ENCODE results near the gene WNT2B.

The WNT2B gene

DNA sequence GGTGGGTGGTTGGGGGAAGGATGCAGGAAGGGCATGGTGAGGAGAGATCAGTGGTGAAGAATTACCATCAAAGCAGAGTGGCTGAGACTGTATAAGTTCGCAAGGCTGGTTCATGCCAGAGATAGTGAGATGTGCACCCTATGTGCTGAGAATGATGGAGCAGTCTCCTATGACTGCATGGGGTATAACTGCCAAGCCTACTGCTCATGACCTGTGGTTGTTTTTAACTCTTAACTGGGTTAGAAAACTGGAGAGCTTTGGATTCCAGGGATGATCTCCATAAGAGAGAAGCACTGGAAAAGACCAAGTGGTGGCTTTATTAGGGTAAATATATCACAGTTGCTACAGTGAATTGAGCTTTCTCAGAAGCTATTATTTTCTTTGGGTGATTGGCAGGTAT is 16.2 kb downstream of the WNT2B start:
- TF ChIP-seq FOXM1 (IDR thresholded peaks at IDR 0.05; ENCODE audit: borderline replicate concordance, low read depth) (no peak), EP300 (IDR thresholded peaks at IDR 0.05; ENCODE audit: borderline replicate concordance) (no peak), CEBPB (IDR thresholded peaks at IDR 0.05) (no peak), NFIC (IDR thresholded peaks at IDR 0.05) (no peak)
- TF ChIP-seq, protein P1, sequence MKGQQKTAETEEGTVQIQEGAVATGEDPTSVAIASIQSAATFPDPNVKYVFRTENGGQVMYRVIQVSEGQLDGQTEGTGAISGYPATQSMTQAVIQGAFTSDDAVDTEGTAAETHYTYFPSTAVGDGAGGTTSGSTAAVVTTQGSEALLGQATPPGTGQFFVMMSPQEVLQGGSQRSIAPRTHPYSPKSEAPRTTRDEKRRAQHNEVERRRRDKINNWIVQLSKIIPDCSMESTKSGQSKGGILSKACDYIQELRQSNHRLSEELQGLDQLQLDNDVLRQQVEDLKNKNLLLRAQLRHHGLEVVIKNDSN (IDR thresholded peaks at IDR 0.05), result no peak

DNA sequence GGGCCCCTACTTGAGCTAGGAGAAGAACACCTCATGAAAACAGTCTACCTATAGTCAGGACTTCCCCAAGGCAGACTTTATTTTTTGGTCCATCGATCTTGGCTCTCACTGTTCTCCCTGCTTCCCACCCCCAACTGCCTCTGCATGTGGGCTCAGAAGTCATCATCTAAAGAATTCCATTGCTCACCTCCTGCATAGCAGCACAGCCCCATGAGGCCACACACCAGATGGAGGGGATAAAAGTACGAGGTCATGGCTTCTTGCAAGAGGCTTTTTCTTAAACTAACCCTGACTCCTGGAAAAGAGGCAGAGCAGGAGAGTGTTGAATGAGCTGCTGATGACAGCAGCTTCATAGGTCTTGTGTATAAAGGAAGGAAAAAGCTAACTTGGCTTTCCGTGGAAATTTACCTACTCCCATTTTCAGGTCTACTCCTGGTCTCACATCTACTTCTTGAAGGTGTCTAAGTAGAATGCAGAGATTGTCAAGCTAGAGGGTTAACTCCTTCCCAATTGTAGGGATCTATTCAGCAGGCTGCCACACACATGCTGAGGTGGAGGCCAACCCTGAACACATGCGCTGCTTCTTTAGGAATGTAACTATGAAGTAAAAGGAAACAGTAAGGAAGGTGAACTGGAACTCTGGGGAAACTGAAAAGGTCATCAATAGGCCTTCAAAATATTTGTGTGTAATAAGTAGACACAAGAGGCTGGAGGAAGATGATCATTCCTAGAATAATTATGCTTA is 18.7 kb downstream of the WNT2B start:
- TF ChIP-seq TEAD4 (IDR thresholded peaks at IDR 0.05), result peak; percentile 38; the same call in 1 of the 2 replicates
- TF ChIP-seq EGR1 (IDR thresholded peaks at IDR 0.05), result no peak
- no peak for TF ChIP-seq CEBPB (IDR thresholded peaks at IDR 0.05)
- TF ChIP-seq TAF1 (IDR thresholded peaks at IDR 0.05; ENCODE audit: low read depth), result no peak

DNA sequence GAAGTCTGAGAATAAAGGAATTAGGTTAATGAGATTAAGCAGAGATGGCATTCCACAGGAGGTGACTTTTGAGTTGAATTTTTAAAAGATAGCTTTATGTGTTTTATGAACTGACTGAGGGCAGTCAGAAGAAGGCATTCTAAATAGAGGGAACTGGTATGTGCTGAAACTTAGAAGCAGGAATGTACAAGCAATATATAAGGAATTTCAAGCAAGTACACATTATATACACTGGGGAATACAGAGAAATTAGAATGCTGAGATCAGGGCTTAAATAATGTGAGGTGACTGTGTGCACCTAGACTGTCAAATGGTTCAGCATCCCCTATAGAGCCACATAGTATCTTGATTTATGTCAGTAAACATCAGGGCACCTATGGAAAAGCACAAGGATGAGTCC is 19.3 kb downstream of the WNT2B start:
- no peak for TF ChIP-seq RAD21 (IDR thresholded peaks at IDR 0.05; ENCODE audit: low read depth)

DNA sequence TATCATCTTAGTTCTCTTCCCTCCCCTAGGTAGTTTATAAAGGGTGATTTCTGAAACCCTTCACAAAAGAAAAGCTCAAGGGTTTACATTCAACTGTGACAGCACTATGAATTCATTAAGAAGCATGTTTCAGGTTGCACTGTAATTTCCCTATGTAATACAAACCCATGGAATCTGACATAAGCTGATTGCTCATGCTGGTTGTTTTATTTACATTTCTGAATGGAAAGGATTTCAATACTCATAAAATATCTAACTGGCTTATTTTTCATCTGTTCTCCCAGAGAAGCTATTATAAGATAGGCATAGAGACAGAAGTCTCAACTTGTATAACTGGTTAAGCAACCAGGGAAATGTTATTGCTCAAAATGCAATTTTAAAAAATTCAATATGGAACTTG is 20.5 kb downstream of the WNT2B start:
- TF ChIP-seq CREB1 (IDR thresholded peaks at IDR 0.05; ENCODE audit: low read depth) (no peak), YY1 (IDR thresholded peaks at IDR 0.05; ENCODE audit: low read depth) (no peak), EP300 (IDR thresholded peaks at IDR 0.05; ENCODE audit: borderline replicate concordance) (no peak), TCF12 (IDR thresholded peaks at IDR 0.05; ENCODE audit: low read depth) (no peak)
- TF ChIP-seq, protein P2, sequence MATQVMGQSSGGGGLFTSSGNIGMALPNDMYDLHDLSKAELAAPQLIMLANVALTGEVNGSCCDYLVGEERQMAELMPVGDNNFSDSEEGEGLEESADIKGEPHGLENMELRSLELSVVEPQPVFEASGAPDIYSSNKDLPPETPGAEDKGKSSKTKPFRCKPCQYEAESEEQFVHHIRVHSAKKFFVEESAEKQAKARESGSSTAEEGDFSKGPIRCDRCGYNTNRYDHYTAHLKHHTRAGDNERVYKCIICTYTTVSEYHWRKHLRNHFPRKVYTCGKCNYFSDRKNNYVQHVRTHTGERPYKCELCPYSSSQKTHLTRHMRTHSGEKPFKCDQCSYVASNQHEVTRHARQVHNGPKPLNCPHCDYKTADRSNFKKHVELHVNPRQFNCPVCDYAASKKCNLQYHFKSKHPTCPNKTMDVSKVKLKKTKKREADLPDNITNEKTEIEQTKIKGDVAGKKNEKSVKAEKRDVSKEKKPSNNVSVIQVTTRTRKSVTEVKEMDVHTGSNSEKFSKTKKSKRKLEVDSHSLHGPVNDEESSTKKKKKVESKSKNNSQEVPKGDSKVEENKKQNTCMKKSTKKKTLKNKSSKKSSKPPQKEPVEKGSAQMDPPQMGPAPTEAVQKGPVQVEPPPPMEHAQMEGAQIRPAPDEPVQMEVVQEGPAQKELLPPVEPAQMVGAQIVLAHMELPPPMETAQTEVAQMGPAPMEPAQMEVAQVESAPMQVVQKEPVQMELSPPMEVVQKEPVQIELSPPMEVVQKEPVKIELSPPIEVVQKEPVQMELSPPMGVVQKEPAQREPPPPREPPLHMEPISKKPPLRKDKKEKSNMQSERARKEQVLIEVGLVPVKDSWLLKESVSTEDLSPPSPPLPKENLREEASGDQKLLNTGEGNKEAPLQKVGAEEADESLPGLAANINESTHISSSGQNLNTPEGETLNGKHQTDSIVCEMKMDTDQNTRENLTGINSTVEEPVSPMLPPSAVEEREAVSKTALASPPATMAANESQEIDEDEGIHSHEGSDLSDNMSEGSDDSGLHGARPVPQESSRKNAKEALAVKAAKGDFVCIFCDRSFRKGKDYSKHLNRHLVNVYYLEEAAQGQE (IDR thresholded peaks at IDR 0.05; ENCODE audit: low read depth), result no peak

DNA sequence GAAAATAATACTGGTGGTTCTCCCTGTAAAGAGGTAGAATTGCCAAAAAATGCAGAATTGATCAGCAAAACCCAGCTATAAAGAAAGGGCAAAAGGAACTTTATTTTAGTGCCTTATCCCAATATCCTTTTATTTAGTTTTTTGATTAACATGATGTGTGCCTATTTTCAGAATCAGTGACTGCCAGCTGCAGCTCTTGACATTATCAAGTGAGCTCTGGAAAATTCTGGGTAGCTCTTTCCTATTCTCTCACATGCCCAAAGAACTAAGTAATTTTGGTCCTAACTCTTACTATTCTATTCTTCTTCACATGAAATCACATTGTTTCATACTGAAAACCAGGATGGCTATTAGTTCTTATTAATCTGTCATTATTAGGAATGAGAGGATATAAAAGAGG is 22.1 kb downstream of the WNT2B start:
- no peak for TF ChIP-seq FOXM1 (IDR thresholded peaks at IDR 0.05; ENCODE audit: borderline replicate concordance, low read depth)

DNA sequence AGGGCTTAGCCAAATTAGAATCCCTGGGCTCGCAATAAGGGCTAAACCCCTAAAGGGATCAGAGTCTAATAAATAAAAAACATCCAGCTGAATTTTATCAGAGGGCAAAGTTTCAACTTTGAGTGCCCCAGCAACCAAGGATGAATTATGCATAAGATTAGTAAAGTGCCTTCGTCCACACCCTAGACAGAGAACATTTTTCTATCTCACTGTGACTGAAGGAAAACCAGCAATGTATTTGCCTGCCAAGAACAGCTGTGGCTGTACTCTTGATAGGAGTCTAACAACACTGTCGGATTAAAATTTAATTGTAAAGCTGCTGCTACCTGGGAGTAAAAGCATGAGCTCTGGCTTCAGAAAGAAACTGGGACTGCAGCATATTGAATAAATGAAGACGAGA is 23.3 kb downstream of the WNT2B start:
- no peak for TF ChIP-seq FOXM1 (IDR thresholded peaks at IDR 0.05; ENCODE audit: borderline replicate concordance, low read depth)
- TF ChIP-seq TAF1 (IDR thresholded peaks at IDR 0.05; ENCODE audit: low read depth), result no peak
- TF ChIP-seq TEAD4 (IDR thresholded peaks at IDR 0.05), result no peak
- TF ChIP-seq, protein P1 (IDR thresholded peaks at IDR 0.05), result no peak
- TF ChIP-seq, protein P3, sequence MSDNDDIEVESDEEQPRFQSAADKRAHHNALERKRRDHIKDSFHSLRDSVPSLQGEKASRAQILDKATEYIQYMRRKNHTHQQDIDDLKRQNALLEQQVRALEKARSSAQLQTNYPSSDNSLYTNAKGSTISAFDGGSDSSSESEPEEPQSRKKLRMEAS (IDR thresholded peaks at IDR 0.05), result no peak
- TF ChIP-seq NFIC (IDR thresholded peaks at IDR 0.05), result no peak
- TF ChIP-seq EGR1 (IDR thresholded peaks at IDR 0.05), result no peak
- TF ChIP-seq TCF12 (IDR thresholded peaks at IDR 0.05; ENCODE audit: low read depth), result no peak
- no peak for TF ChIP-seq EP300 (IDR thresholded peaks at IDR 0.05; ENCODE audit: borderline replicate concordance)
- TF ChIP-seq RAD21 (IDR thresholded peaks at IDR 0.05; ENCODE audit: low read depth), result no peak
- TF ChIP-seq, protein P2 (IDR thresholded peaks at IDR 0.05; ENCODE audit: low read depth), result no peak
- no peak for TF ChIP-seq ZBTB7A (IDR thresholded peaks at IDR 0.05; ENCODE audit: low read depth)
- TF ChIP-seq YY1 (IDR thresholded peaks at IDR 0.05; ENCODE audit: low read depth), result no peak
- no peak for TF ChIP-seq CREB1 (IDR thresholded peaks at IDR 0.05; ENCODE audit: low read depth)
- TF ChIP-seq CEBPB (IDR thresholded peaks at IDR 0.05), result no peak

DNA sequence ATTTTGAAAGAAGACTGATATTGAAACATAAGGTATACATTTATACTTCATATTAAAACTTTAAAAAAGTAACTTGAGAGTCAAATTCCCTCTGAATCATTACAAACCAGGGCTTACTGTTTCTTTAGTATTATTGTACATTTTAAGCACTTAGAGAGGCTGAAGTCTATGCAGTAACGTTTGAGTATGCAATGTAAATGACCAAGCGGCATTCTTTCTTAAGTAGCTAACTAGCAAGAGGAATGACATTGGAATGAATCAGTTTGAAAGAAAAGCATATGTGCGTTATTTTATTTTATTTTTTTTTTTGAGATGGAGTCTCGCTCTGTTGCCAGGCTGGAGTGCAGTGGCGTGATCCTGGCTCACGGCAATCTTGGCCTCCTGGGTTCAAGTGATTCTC is 24.3 kb downstream of the WNT2B start:
- TF ChIP-seq RAD21 (IDR thresholded peaks at IDR 0.05; ENCODE audit: low read depth) (no peak), ZBTB7A (IDR thresholded peaks at IDR 0.05; ENCODE audit: low read depth) (no peak), NFIC (IDR thresholded peaks at IDR 0.05) (no peak), TEAD4 (IDR thresholded peaks at IDR 0.05) (no peak), CEBPB (IDR thresholded peaks at IDR 0.05) (no peak), TAF1 (IDR thresholded peaks at IDR 0.05; ENCODE audit: low read depth) (no peak), FOXM1 (IDR thresholded peaks at IDR 0.05; ENCODE audit: borderline replicate concordance, low read depth) (no peak)
- TF ChIP-seq, protein P2 (IDR thresholded peaks at IDR 0.05; ENCODE audit: low read depth), result no peak
- TF ChIP-seq, protein P3 (IDR thresholded peaks at IDR 0.05), result no peak

Data from Ishikawa (cell line).